ENCODE results near the gene ARFRP1.

- TF ChIP-seq EZH2phosphoT487 (IDR thresholded peaks at IDR 0.05; ENCODE audit: unreplicated experiment) (no peak), CREB1 (CRISPR knock-in tag; IDR thresholded peaks at IDR 0.05; ENCODE audit: low read depth) (no peak), POLR2AphosphoS5 (IDR thresholded peaks at IDR 0.05; ENCODE audit: low read depth) (no peak), EZH2 (IDR thresholded peaks at IDR 0.05; ENCODE audit: low read depth, unreplicated experiment) (no peak), JUNB (IDR thresholded peaks at IDR 0.05; ENCODE audit: unreplicated experiment) (no peak), NANOG (IDR thresholded peaks at IDR 0.05; ENCODE audit: borderline replicate concordance) (no peak), ZNF114 (CRISPR knock-in tag; IDR thresholded peaks at IDR 0.05) (no peak)
- TF ChIP-seq, protein P1, sequence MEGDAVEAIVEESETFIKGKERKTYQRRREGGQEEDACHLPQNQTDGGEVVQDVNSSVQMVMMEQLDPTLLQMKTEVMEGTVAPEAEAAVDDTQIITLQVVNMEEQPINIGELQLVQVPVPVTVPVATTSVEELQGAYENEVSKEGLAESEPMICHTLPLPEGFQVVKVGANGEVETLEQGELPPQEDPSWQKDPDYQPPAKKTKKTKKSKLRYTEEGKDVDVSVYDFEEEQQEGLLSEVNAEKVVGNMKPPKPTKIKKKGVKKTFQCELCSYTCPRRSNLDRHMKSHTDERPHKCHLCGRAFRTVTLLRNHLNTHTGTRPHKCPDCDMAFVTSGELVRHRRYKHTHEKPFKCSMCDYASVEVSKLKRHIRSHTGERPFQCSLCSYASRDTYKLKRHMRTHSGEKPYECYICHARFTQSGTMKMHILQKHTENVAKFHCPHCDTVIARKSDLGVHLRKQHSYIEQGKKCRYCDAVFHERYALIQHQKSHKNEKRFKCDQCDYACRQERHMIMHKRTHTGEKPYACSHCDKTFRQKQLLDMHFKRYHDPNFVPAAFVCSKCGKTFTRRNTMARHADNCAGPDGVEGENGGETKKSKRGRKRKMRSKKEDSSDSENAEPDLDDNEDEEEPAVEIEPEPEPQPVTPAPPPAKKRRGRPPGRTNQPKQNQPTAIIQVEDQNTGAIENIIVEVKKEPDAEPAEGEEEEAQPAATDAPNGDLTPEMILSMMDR (conservative IDR thresholded peaks at IDR 0.05; ENCODE audit: low read depth in 2 of 2): no peak
- TF ChIP-seq, protein P2, sequence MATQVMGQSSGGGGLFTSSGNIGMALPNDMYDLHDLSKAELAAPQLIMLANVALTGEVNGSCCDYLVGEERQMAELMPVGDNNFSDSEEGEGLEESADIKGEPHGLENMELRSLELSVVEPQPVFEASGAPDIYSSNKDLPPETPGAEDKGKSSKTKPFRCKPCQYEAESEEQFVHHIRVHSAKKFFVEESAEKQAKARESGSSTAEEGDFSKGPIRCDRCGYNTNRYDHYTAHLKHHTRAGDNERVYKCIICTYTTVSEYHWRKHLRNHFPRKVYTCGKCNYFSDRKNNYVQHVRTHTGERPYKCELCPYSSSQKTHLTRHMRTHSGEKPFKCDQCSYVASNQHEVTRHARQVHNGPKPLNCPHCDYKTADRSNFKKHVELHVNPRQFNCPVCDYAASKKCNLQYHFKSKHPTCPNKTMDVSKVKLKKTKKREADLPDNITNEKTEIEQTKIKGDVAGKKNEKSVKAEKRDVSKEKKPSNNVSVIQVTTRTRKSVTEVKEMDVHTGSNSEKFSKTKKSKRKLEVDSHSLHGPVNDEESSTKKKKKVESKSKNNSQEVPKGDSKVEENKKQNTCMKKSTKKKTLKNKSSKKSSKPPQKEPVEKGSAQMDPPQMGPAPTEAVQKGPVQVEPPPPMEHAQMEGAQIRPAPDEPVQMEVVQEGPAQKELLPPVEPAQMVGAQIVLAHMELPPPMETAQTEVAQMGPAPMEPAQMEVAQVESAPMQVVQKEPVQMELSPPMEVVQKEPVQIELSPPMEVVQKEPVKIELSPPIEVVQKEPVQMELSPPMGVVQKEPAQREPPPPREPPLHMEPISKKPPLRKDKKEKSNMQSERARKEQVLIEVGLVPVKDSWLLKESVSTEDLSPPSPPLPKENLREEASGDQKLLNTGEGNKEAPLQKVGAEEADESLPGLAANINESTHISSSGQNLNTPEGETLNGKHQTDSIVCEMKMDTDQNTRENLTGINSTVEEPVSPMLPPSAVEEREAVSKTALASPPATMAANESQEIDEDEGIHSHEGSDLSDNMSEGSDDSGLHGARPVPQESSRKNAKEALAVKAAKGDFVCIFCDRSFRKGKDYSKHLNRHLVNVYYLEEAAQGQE (IDR thresholded peaks at IDR 0.05; ENCODE audit: unreplicated experiment): no peak
These were observed 27.9 kb downstream of the ARFRP1 start for GRCh38 chr20:63679799-63680305.
